ACHN (cell line): ENCODE measurements around the gene RPS18.
"Not testable (repeated sequence)": the region's sequence is repeated elsewhere in the genome, so short reads cannot be mapped to it uniquely, and the experiment has no call there.

Experiments used
- DNase-seq: peaks from one replicate; pipeline ENCODE4 v3.0.0-alpha.2; 2015
- in situ Hi-C: cut with HindIII; loops from 2 replicates; pipeline ENCODE4 v1.10.0; 2017; ENCODE audit warnings: low sequenced_read_pairs, low pct_ligation_motif_present, low pct_unique_long_range_greater_than_20kb

The RPS18 gene

DNA sequence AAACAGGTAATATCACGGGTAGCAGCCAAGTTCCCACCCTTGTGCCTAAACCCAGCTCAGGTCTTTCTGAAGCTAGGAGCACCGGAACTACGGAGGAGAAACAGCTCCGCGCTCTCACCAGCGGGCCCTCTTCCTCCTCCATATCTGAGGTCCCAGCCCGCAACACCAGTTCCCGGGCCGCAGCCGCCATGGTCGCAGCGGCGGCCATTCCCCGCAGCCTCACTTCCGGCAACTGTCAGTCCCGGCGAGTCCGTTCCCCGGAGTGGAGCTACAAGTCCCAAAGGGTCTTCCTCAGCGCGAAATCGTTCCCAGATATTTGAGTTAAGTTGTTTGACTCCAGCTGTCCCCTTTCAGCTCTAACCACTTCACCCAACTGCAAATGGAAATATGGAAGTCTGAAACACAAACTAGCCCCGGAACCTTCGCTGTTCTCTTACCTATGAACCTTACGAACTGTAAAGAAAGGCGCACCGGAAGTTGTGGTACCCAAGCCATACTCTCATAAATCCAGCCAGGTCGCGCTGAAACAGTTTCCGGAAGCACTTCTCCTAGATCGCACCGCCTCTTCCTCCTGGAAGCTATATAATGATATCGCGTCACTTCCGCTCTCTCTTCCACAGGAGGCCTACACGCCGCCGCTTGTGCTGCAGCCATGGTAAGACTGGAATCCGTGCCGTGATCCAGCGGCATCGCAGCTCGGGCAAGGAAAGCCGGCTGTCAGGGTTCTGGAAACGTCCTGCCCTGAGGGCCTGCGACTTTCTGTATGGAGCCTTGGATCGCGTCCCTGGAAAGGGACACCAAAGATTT, at the start of gene RPS18, which contains the start of gene VPS52:
Gene RPS18 (plus strand): TSS at position 608 of the 807 bp plus-strand sequence. CDS start 45 bp downstream, at position 653.
Gene VPS52 (minus strand): TSS at position 409 of the 807 bp plus-strand sequence. CDS start 201 bp downstream, at position 208.
- in situ Hi-C loops = no loop called here
- peak; percentile 98 for DNase-seq

DNA sequence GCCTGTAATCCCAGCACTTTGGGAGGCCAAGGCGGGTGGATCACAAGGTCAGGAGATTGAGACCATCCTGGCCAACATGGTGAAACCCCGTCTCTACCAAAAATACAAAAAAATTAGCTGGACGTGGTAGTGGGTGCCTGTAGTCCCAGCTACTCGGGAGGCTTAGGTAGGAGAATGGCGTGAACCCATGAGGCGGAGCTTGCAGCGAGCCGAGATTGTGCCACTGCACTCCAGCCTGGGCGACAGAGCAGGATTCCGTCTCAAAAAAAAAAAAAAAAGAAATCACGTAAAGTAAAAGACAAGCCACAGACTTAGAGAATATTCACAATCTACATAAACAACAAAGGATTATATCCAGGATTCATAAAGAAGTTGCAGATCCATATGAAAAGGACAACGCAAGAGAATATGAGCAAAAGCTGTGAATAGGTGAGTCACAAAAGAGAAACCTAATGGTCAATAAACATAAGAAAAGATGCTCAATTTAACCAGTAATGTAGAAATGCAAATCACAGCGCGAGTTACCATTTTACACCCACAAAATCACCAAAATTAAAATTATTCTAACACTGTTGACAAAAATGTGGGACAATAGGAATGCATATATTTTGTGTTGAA, 45.3 kb upstream of the RPS18 start:
- DNase-seq, in situ Hi-C loops: not testable (repeated sequence)

GRCh38 chr6:33235221-33235634, 36.6 kb upstream of the RPS18 start:
- DNase-seq = no peak
- in situ Hi-C loops = no loop called here

DNA sequence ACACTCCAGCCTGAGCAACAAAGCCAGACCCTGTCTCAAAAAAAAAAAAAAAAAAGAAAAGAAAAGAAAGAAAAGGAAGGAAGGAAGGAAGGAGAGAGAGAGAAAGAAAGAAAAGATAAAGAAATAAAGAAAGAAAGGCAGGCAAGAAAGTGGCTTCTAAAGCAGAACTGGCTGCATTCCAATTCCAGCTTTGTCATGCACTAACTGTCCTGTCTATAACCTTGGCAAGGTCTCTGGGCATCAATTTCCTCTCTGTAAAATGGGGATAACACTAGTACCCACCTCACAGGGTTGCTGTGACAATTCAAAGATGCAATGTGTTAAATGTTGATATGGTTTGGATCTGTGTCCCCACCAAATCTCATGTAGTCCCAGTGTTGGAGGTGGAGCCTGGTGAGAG, 35.5 kb upstream of the RPS18 start:
- in situ Hi-C loops = no loop called here
- no peak for DNase-seq

GRCh38 chr6:33236852-33237251, 35.0 kb upstream of the RPS18 start:
- no peak for DNase-seq
- in situ Hi-C loops = no loop called here

- in situ Hi-C loops = no loop called here
- DNase-seq = no peak
Observed at GRCh38 chr6:33237741-33238140, 34.1 kb upstream of the RPS18 start.

- in situ Hi-C loops = no loop called here
- no peak for DNase-seq
Observed at GRCh38 chr6:33241968-33242367, 29.9 kb upstream of the RPS18 start.

DNA sequence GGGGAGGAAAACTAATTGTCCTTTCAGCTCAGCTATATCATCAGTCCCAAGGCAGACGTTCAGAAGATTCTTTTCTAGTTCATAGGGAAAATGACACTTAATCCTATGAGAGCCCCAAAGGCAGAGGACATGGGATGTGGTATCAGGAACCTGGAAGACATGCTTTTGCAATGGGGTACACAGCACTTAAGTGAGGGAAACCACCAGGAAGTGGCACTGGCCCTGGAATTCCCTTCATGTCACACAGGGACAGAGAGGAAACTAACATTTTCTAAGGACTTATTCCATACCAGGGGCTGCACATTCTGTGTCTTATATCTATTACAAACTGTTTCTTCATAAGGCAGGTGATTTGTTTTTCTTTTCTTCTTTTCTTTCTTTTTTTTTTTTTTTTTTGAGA, 28.4 kb upstream of the RPS18 start:
- in situ Hi-C loops = no loop called here
- DNase-seq = no peak

- in situ Hi-C loops = no loop called here
- peak; percentile 83 for DNase-seq
Observed at GRCh38 chr6:33247977-33248642, 23.8 kb upstream of the RPS18 start.

GRCh38 chr6:33248643-33248931, 23.3 kb upstream of the RPS18 start:
- in situ Hi-C loops = no loop called here
- DNase-seq = no peak

DNA sequence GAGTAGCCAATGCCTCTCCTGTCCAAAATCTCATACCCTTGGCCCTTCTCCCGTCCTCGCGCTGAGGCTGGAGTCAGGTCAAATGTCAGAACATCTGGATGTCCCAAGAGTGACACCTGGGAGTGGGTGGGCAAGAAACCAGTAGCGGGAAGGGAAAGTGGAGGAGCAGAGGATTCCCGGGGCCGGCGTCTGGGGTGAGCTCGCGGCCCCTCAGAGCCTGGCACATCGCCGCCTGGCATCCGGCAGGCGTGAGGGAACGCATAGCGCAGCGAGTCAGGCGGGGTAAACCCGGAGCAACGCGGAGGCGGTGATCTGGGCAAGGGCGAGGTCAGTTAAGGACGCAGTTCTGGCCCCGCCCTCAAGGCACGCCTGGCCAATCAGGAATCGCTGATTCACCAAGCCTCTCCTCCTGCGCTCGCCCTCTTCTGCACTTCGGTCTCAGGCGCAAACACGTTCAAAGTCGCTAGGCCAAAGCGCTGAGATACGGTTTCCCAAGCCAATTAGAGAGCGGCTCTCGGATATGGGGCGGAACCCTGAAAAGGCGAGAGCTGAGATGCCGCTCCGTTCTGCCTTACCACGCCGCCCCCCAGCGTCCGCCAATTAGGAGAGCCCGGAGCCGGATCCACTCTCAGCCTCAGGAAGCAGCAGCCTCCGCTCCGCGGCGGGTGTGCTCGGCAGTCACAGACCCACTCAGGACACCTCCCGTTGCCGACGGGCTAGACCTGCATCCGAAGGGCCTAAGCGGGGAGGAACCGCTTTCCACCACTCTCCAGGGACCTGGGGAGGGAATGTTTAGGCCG, 22.7 kb upstream of the RPS18 start:
- in situ Hi-C loops = no loop called here
- peak; percentile 97 for DNase-seq

DNA sequence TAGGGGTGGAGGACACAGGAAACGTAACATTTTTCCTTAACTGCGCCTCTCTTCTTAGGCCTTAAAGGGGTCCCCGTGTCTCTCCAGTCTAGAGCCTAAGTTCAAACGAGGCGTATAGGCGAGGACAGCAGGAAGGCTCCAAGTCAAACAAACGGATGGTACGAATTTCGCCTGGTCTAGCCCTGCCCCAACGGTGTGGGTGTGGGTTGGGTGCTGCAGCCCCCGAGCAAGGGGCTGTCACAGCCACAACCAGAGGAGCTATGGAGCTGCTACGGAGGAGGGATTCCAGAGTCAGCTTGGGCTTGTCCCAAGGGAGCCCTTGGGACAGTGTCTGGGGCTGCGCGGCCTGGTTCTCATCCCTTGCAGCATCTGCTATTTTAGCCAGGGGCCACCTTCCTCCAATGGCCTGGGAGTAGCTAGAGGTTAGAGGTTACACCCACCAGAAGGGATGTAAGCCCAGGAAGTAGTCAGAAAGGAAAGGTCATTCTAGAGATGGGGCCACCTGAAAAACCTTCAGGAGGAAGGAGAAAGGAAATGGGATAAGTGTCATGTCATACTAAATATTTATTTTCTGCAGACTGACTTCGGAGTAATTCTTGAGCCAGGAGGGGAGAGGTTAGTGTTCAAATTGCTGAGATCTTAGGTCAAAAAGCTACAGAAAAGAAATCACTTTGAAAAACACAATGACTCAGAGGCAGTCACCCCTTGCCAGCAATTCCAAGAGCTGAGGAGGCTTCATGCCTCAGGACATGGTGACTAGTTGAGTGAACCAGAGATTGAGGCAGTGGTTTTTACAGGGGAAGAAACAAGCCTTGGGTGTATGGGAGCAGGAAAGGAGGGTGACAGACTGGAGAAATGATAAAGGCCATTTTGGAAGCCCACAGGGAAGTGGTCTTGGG, 21.9 kb upstream of the RPS18 start:
- in situ Hi-C loops = no loop called here
- DNase-seq = peak; percentile 62

- in situ Hi-C loops = no loop called here
- DNase-seq = no peak
Observed at GRCh38 chr6:33250731-33251130, 21.1 kb upstream of the RPS18 start.

GRCh38 chr6:33251395-33252012, 20.4 kb upstream of the RPS18 start:
- in situ Hi-C loops = no loop called here
- DNase-seq = no peak

DNA sequence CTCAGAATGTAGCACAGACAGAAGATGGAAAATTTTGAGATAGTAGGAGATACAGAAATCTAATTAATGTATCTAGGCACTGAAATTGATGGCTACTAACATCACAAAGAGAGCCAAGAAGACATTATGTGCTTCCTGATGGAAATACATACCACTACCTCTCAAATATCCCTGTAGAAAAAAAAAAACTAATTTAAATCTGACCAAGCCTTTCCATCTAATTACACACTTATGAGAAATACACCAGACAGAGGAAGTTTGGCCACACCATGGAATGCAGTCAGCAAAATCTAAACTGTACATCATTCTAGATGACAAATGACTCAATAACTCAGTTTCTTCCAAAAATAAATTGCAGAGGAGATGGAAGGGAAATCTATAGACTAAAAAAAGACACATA, 19.1 kb upstream of the RPS18 start:
- in situ Hi-C loops = no loop called here
- no peak for DNase-seq

- DNase-seq = no peak
- in situ Hi-C loops = no loop called here
Observed at GRCh38 chr6:33254591-33254990, 17.3 kb upstream of the RPS18 start.

DNA sequence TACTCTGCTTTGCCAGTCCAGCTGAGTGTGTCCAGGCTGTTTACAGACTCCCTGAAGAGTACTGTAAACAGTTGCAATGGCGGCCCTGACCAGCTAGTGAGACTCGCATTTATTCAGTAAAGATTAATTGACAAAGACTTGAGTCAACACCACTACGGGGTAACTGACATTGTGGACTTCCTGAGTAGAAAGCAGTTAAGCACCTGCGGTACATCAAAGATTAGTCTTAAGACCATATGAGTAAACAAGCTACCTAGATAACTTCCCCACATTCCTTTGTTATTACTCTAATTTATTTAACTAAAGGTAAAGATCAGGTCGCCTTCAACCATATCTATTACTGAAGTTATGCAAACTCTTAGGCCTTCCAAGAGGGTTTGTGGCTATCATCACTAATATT, 12.8 kb upstream of the RPS18 start:
- DNase-seq = no peak
- in situ Hi-C loops = no loop called here

DNA sequence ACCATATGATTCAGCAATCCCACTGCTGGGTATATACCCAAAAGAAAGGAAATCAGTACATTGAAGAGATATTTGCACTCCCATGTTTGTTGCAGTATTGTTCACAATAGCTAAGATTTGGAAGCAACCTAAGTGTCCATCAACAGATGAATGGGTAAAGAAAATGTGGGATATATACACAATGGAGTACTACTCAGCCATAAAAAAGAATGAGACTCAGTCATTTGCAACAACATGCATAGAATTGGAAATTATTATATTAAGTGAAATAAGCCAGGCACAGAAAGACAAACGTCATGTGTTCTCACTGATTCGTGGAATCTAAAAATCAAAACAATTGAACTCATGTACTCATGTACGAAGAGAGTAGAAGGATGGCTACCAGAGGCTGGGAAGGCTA, 9.4 kb upstream of the RPS18 start:
- in situ Hi-C loops, DNase-seq: not testable (repeated sequence)
